ENCODE measurements around the gene PHF21A.

GRCh38 chr11:45892856-45893255 is 228.4 kb downstream of the PHF21A start:
- TF ChIP-seq ZFP3 (CRISPR knock-in tag; IDR thresholded peaks at IDR 0.05) (no peak), POU6F1 (CRISPR knock-in tag; IDR thresholded peaks at IDR 0.05; ENCODE audit: borderline replicate concordance, low read depth) (no peak), ZC3H10 (CRISPR knock-in tag; IDR thresholded peaks at IDR 0.05) (no peak), PATZ1 (CRISPR knock-in tag; IDR thresholded peaks at IDR 0.05; ENCODE audit: borderline replicate concordance) (no peak), CSDC2 (CRISPR knock-in tag; IDR thresholded peaks at IDR 0.05) (no peak), RARB (CRISPR knock-in tag; IDR thresholded peaks at IDR 0.05) (no peak), ARNTL (CRISPR knock-in tag; IDR thresholded peaks at IDR 0.05; ENCODE audit: borderline replicate concordance, low read depth) (no peak), ZFP30 (CRISPR knock-in tag; IDR thresholded peaks at IDR 0.05) (no peak), ESRRG (CRISPR knock-in tag; IDR thresholded peaks at IDR 0.05) (no peak), TCF4 (CRISPR knock-in tag; IDR thresholded peaks at IDR 0.05; ENCODE audit: borderline replicate concordance) (no peak), BACH2 (CRISPR knock-in tag; IDR thresholded peaks at IDR 0.05; ENCODE audit: borderline replicate concordance) (no peak)

Data from SK-N-SH treated with all-trans-retinoic acid at 6 μM for 48 hours (cell line).